Activated T-cell treated with anti-CD3 and anti-CD28 coated beads, Interleukin-2, amount 50 U/mL, for 1 hour (primary cell): ENCODE data around the gene DLX3.
"Not testable (repeated sequence)": the region's sequence is repeated elsewhere in the genome, so short reads cannot be mapped to it uniquely, and the experiment has no call there.

Source experiments
- DNase-seq: peaks from one replicate; pipeline ENCODE4 v3.0.0-alpha.2; 2020

Gene DLX3

GRCh38 chr17:49995055-49995738, at the start of gene DLX3:
TSS of gene DLX3 (minus strand) at chr17:49995224. CDS start at chr17:49994998, 226 bp downstream.
- DNase-seq, result peak; percentile 40

GRCh38 chr17:50044483-50044882, 49.5 kb upstream of the DLX3 start:
- no peak for DNase-seq

- no peak for DNase-seq
These were observed 48.5 kb upstream of the DLX3 start for GRCh38 chr17:50043290-50044148.

GRCh38 chr17:50042211-50042610, 47.2 kb upstream of the DLX3 start:
- no peak for DNase-seq

- DNase-seq, result not testable (repeated sequence)
These were observed 45.5 kb upstream of the DLX3 start for GRCh38 chr17:50040496-50040895.

- DNase-seq, result no peak
These were observed 44.0 kb upstream of the DLX3 start for GRCh38 chr17:50039058-50039457.

- no peak for DNase-seq
These were observed 42.5 kb upstream of the DLX3 start for GRCh38 chr17:50037321-50038107.

- DNase-seq, result no peak
These were observed 41.6 kb upstream of the DLX3 start for GRCh38 chr17:50036455-50037261.

- DNase-seq, result no peak
These were observed 40.9 kb upstream of the DLX3 start for GRCh38 chr17:50035945-50036344.

- no peak for DNase-seq
These were observed 40.4 kb upstream of the DLX3 start for GRCh38 chr17:50035421-50035879.

GRCh38 chr17:50034498-50035364, 39.7 kb upstream of the DLX3 start:
- no peak for DNase-seq

GRCh38 chr17:50033316-50033715, 38.3 kb upstream of the DLX3 start:
- no peak for DNase-seq

GRCh38 chr17:50029185-50029584, 34.2 kb upstream of the DLX3 start:
- no peak for DNase-seq

GRCh38 chr17:50028736-50029120, 33.7 kb upstream of the DLX3 start:
- no peak for DNase-seq

- no peak for DNase-seq
These were observed 33.1 kb upstream of the DLX3 start for GRCh38 chr17:50027881-50028735.

- no peak for DNase-seq
These were observed 32.3 kb upstream of the DLX3 start for GRCh38 chr17:50027172-50027880.

- DNase-seq, result peak; percentile 86
These were observed 31.8 kb upstream of the DLX3 start for GRCh38 chr17:50026837-50027171.

GRCh38 chr17:50026046-50026675, 31.1 kb upstream of the DLX3 start:
- no peak for DNase-seq

GRCh38 chr17:50024808-50025207, 29.8 kb upstream of the DLX3 start:
- DNase-seq, result no peak
